Testis (tissue), 3 donors: ENCODE data around the gene FYCO1. TPM values are rescaled to one million over a fixed set of nuclear protein-coding genes. Genes with fewer than 3 reads are reported as not detected.

Source experiments
- DNase-seq: peaks from one replicate; pipeline ENCODE4 v3.0.0-alpha.2; 2019
- H3K27ac ChIP-seq, 2 donors: fragments of 200-600 bp; sonication (generic); one replicate each; pipeline ENCODE4 v1.5.1; 2019
- H3K27me3 ChIP-seq: fragments of 200-600 bp; sonication (generic); one replicate; pipeline ENCODE4 v1.5.1; 2019
- H3K36me3 ChIP-seq: fragments of 200-600 bp; sonication (generic); one replicate; pipeline ENCODE4 v1.5.1; 2017; ENCODE audit warnings: low read depth; ENCODE audit errors: missing control alignments
- H3K4me1 ChIP-seq: fragments of 200-600 bp; sonication (generic); one replicate; pipeline ENCODE4 v1.5.1; 2019
- H3K4me3 ChIP-seq, 2 donors: fragments of 200-600 bp; sonication (generic); one replicate each; pipeline ENCODE4 v1.5.1; 2017 to 2019
- H3K9me3 ChIP-seq: fragments of 200-600 bp; sonication (generic); one replicate; pipeline ENCODE4 v1.5.1; 2017
- CTCF ChIP-seq, 3 experiments: fragments of 450-650 bp in 2 of 3; fragments of 200-600 bp in 1 of 3; sonication (generic) in 1 of 3; IDR thresholded peaks; one replicate each; pipeline ENCODE4 v1.5.1; 2016 to 2019; ENCODE audit warnings: antibody characterized with exemption in 3 of 3, mild to moderate bottlenecking in 2 of 3, moderate library complexity in 1 of 3
- POLR2A ChIP-seq: fragments of 450-650 bp; IDR thresholded peaks from one replicate; pipeline ENCODE4 v1.6.1; 2017; ENCODE audit warnings: antibody characterized with exemption, mild to moderate bottlenecking, moderate library complexity
- WGBS, 2 donors: methylation state at CpG; one replicate each; pipeline ENCODE4 v1.1.5; 2018; 5-methylcytosine and 5-hydroxymethylcytosine counted together
- intact Hi-C: fragments of 100-400 bp; cut with DNase I; formaldehyde crosslinking; loops from one replicate; pipeline ENCODE4 v1.15.1; 2023; ENCODE audit warnings: low total_unique reads
- polyA plus RNA-seq: library from polyadenylated mRNA; stranded (reverse); fragments of 350-450 nt; fragmentation: Illumina TruSeq; extraction: RNeasy Lipid Tissue Mini Kit (QIAGEN cat#74804); gene quantifications from one replicate; pipeline ENCODE4 v1.2.3, GENCODE V29; 2014; ENCODE audit warnings: low read depth, low replicate concordance; ENCODE audit not compliant: insufficient read depth
- total RNA-seq, 2 donors: library from RNA; depleted of rRNA; stranded (reverse); fragments of >200 nt; gene quantifications; one replicate each; pipeline ENCODE4 v1.2.3, GENCODE V29; 2016

FYCO1 gene
- total and polyA plus RNA-seq, 3 donors from 2014 or later: 12.8 to 24.2 (median 21.7) TPM

- DNase-seq: no peak
- WGBS, 2 donors: 82 to 97% methylated on average over 4 of the region's 4 CpGs
- Histone ChIP-seq H3K36me3 (no peaks in the 10 kb centered on the region), H3K9me3 (no peaks in the 10 kb centered on the region), H3K4me3 (no peak overlapping the region), H3K4me1 (no peaks in the 10 kb centered on the region), H3K27me3 (no peaks in the 10 kb centered on the region), H3K27ac (no peak overlapping the region)
- intact Hi-C loops: no loop called here
- TF ChIP-seq CTCF (IDR thresholded peaks at IDR 0.05): no peak
- no peak for TF ChIP-seq POLR2A
These were observed 43.2 kb downstream of the FYCO1 start for GRCh38 chr3:45952456-45952855.

GRCh38 chr3:45951946-45952345, 43.7 kb downstream of the FYCO1 start:
- 87 to 96% methylated on average over 6 of the region's 6 CpGs for WGBS, 2 donors
- H3K36me3 ChIP-seq: no peaks in the 10 kb centered on the region
- no peaks in the 10 kb centered on the region for H3K4me1 ChIP-seq
- no peaks in the 10 kb centered on the region for H3K27me3 ChIP-seq
- no peaks in the 10 kb centered on the region for H3K9me3 ChIP-seq
- H3K4me3 ChIP-seq: no peak overlapping the region
- TF ChIP-seq POLR2A (no peak), CTCF (IDR thresholded peaks at IDR 0.05) (no peak)
- intact Hi-C loops: no loop called here
- no peak overlapping the region for H3K27ac ChIP-seq
- no peak for DNase-seq

- Histone ChIP-seq H3K27ac (no peak overlapping the region), H3K36me3 (no peaks in the 10 kb centered on the region), H3K4me1 (no peaks in the 10 kb centered on the region), H3K27me3 (no peaks in the 10 kb centered on the region), H3K9me3 (no peaks in the 10 kb centered on the region), H3K4me3 (no peak overlapping the region)
- DNase-seq: no peak
- no peak for TF ChIP-seq CTCF (IDR thresholded peaks at IDR 0.05)
- no peak for TF ChIP-seq POLR2A
- intact Hi-C loops: no loop called here
- WGBS, 2 donors: 95 to 97% methylated on average over 5 to 6 of the region's 6 CpGs
These were observed 44.7 kb downstream of the FYCO1 start for GRCh38 chr3:45950686-45951600.

- no peaks in the 10 kb centered on the region for H3K36me3 ChIP-seq
- H3K9me3 ChIP-seq: no peaks in the 10 kb centered on the region
- no peaks in the 10 kb centered on the region for H3K27me3 ChIP-seq
- 95 to 100% methylated on average over 2 of the region's 2 CpGs for whole genome bisulfite sequencing, 2 donors
- intact Hi-C loops: no loop called here
- no peaks in the 10 kb centered on the region for H3K4me1 ChIP-seq
- no peak for TF ChIP-seq POLR2A
- TF ChIP-seq CTCF (IDR thresholded peaks at IDR 0.05): no peak
- H3K4me3 ChIP-seq: no peak overlapping the region
- no peak for DNase-seq
- H3K27ac ChIP-seq: no peak overlapping the region
These were observed 45.5 kb downstream of the FYCO1 start for GRCh38 chr3:45950131-45950530.

GRCh38 chr3:45949432-45949831, 46.2 kb downstream of the FYCO1 start:
- Histone ChIP-seq H3K27ac (no peak overlapping the region), H3K36me3 (no peaks in the 10 kb centered on the region), H3K4me3 (no peak overlapping the region), H3K9me3 (no peaks in the 10 kb centered on the region), H3K4me1 (no peaks in the 10 kb centered on the region), H3K27me3 (no peaks in the 10 kb centered on the region)
- DNase-seq: no peak
- WGBS, 2 donors: 91 to 96% methylated on average over 4 of the region's 4 CpGs
- no peak for TF ChIP-seq POLR2A
- TF ChIP-seq CTCF (IDR thresholded peaks at IDR 0.05): no peak
- intact Hi-C loops: no loop called here
